ENCODE data around the gene MYPN. TPM values are rescaled to one million over a fixed set of nuclear protein-coding genes. Genes with fewer than 3 reads are reported as not detected.

The MYPN gene
- total and polyA plus RNA-seq, 2 experiments from 2014 or later = not detected

GRCh38 chr10:68251625-68252495 is 142.6 kb downstream of the MYPN start:
- no peak overlapping the region for H3K4me3 ChIP-seq
- no peak for DNase-seq (ENCODE audit: low spot score)
- H3F3A ChIP-seq (replicated peaks; ENCODE audit: low read depth) = no peaks in the 10 kb centered on the region
- TF ChIP-seq REST (IDR thresholded peaks at IDR 0.05; ENCODE audit: unreplicated experiment) (no peak), ZNF114 (CRISPR knock-in tag; IDR thresholded peaks at IDR 0.05) (no peak), EZH2 (IDR thresholded peaks at IDR 0.05; ENCODE audit: low read depth, unreplicated experiment) (no peak), ZNF462 (CRISPR knock-in tag; IDR thresholded peaks at IDR 0.05) (no peak), NANOG (IDR thresholded peaks at IDR 0.05; ENCODE audit: borderline replicate concordance) (no peak), ZNF331 (CRISPR knock-in tag; IDR thresholded peaks at IDR 0.05; ENCODE audit: low read depth) (no peak), EZH2phosphoT487 (IDR thresholded peaks at IDR 0.05; ENCODE audit: unreplicated experiment) (no peak), STAT1 (IDR thresholded peaks at IDR 0.05; ENCODE audit: unreplicated experiment) (no peak), CREB1 (CRISPR knock-in tag; IDR thresholded peaks at IDR 0.05; ENCODE audit: low read depth) (no peak), CTCF (conservative IDR thresholded peaks at IDR 0.05; ENCODE audit: low read depth in 2 of 2) (no peak), JUNB (IDR thresholded peaks at IDR 0.05; ENCODE audit: unreplicated experiment) (no peak), POLR2AphosphoS5 (IDR thresholded peaks at IDR 0.05; ENCODE audit: low read depth) (no peak), ETS1 (IDR thresholded peaks at IDR 0.05) (no peak)
- no peak overlapping the region for H2AFZ ChIP-seq
- no peaks in the 10 kb centered on the region for H3K36me3 ChIP-seq (ENCODE audit: insufficient read depth)
- peaks cover 20% of the 10 kb centered on the region for H3K4me1 Mint-ChIP-seq
- H3K36me3 Mint-ChIP-seq (ENCODE audit: low read depth) = no peaks in the 10 kb centered on the region
- H3K27ac ChIP-seq (ENCODE audit: low read depth) = no peak overlapping the region
- no peaks in the 10 kb centered on the region for H4K20me1 ChIP-seq (replicated peaks; ENCODE audit: insufficient read depth)
- no peaks in the 10 kb centered on the region for H3K9me3 Mint-ChIP-seq
- peaks cover 15% of the 10 kb centered on the region for H3K4me1 ChIP-seq (ENCODE audit: insufficient read depth)
- peaks cover 11% of the 10 kb centered on the region; the same call in 1 of the 2 replicates for H3K27me3 ChIP-seq (ENCODE audit: insufficient read depth)
- H3K27me3 Mint-ChIP-seq (ENCODE audit: insufficient read depth, low read depth, poor library complexity) = peaks cover 1% of the 10 kb centered on the region
- H3K4me3 Mint-ChIP-seq = no peak overlapping the region
- H3K27ac Mint-ChIP-seq = no peak overlapping the region
- no peaks in the 10 kb centered on the region for H3K9me2 ChIP-seq (ENCODE audit: insufficient read depth)
- peak overlapping the region; percentile 16; the same call in 1 of the 2 replicates for H3K4me2 ChIP-seq
- H3K79me2 ChIP-seq (replicated peaks; ENCODE audit: insufficient read depth) = no peaks in the 10 kb centered on the region
- ATAC-seq = no peak
